HepG2 (cell line): ENCODE data around the gene ZNF282. TPM values are rescaled to one million over a fixed set of nuclear protein-coding genes. Genes with fewer than 3 reads are reported as not detected.

Source experiments
- ATAD3A ChIP-seq: sonication (generic); formaldehyde crosslinking; IDR thresholded peaks from 2 replicates; pipeline ENCODE4 v1.4.0; 2020; ENCODE audit warnings: missing genetic modification reagents
- CTCF ChIP-seq: sonication (generic); formaldehyde crosslinking; IDR thresholded peaks from 2 replicates; pipeline ENCODE4 v1.5.0; 2020; ENCODE audit warnings: mild to moderate bottlenecking, missing genetic modification reagents, moderate library complexity
- HNF1B ChIP-seq: sonication (generic); formaldehyde crosslinking; IDR thresholded peaks from 2 replicates; pipeline ENCODE4 v1.5.1; 2020; ENCODE audit warnings: mild to moderate bottlenecking, moderate library complexity, missing genetic modification reagents
- KDM5B ChIP-seq: sonication (generic); formaldehyde crosslinking; IDR thresholded peaks from 2 replicates; pipeline ENCODE4 v1.4.0; 2020; ENCODE audit warnings: missing genetic modification reagents, mild to moderate bottlenecking, borderline replicate concordance
- MXD3 ChIP-seq: IDR thresholded peaks from 2 replicates; pipeline ENCODE4 v1.6.1; 2016; ENCODE audit warnings: mild to moderate bottlenecking, missing biosample characterization, missing genetic modification reagents
- MYPOP ChIP-seq: sonication (generic); formaldehyde crosslinking; IDR thresholded peaks from 2 replicates; pipeline ENCODE4 v1.8.1; 2023; ENCODE audit warnings: mild to moderate bottlenecking, moderate library complexity, missing genetic modification reagents
- NONO ChIP-seq, 2 experiments: fragments of 450-650 bp in 1 of 2; sonication (generic) in 1 of 2; formaldehyde crosslinking in 1 of 2; IDR thresholded peaks in 1 of 2; conservative IDR thresholded peaks in 1 of 2; 2 replicates each; pipeline versions ENCODE4 v1.6.1 to v1.8.0; 2017 to 2022; ENCODE audit warnings: mild to moderate bottlenecking in 1 of 2, missing genetic modification reagents in 1 of 2, moderate library complexity in 1 of 2
- PCBP2 ChIP-seq: fragments of 200-400 bp; formaldehyde crosslinking; optimal IDR thresholded peaks from 2 replicates; pipeline ENCODE3; 2018; ENCODE audit warnings: low read length, low read depth; ENCODE audit not compliant: poor library complexity, severe bottlenecking
- SMAD9 ChIP-seq: sonication (generic); formaldehyde crosslinking; IDR thresholded peaks from 2 replicates; pipeline ENCODE4 v1.5.1; 2020; ENCODE audit warnings: mild to moderate bottlenecking, missing genetic modification reagents
- SP1 ChIP-seq, 2 experiments: fragments of 450-650 bp in 1 of 2; sonication (generic) in 1 of 2; formaldehyde crosslinking in 1 of 2; IDR thresholded peaks; 2 replicates each; pipeline versions ENCODE4 v1.4.0 to v1.6.1; 2016 to 2020; ENCODE audit warnings: missing genetic modification reagents in 1 of 2
- SP5 ChIP-seq: IDR thresholded peaks from 2 replicates; pipeline ENCODE4 v1.6.1; 2016; ENCODE audit warnings: low read depth, borderline replicate concordance
- TP53 ChIP-seq: sonication (generic); formaldehyde crosslinking; conservative IDR thresholded peaks from 2 replicates; pipeline ENCODE4 v1.4.0; 2020; ENCODE audit warnings: missing genetic modification reagents
- ZBTB44 ChIP-seq: sonication (generic); formaldehyde crosslinking; IDR thresholded peaks from 2 replicates; pipeline ENCODE4 v1.4.0; 2020; ENCODE audit warnings: missing genetic modification reagents
- ZNF10 ChIP-seq: sonication (generic); formaldehyde crosslinking; IDR thresholded peaks from 2 replicates; pipeline ENCODE4 v1.4.0; 2020; ENCODE audit warnings: mild to moderate bottlenecking, low read depth, missing genetic modification reagents, borderline replicate concordance
- ZNF326 ChIP-seq: sonication (generic); formaldehyde crosslinking; IDR thresholded peaks from 2 replicates; pipeline ENCODE4 v1.4.0; 2020; ENCODE audit warnings: missing genetic modification reagents, borderline replicate concordance
- ZNF33B ChIP-seq: sonication (generic); formaldehyde crosslinking; IDR thresholded peaks from 2 replicates; pipeline ENCODE4 v1.5.1; 2020; ENCODE audit warnings: mild to moderate bottlenecking, missing genetic modification reagents
- ZNF501 ChIP-seq: sonication (generic); formaldehyde crosslinking; IDR thresholded peaks from 2 replicates; pipeline ENCODE4 v1.5.1; 2020; ENCODE audit warnings: mild to moderate bottlenecking, moderate library complexity, missing genetic modification reagents
- ZNF550 ChIP-seq: sonication (generic); formaldehyde crosslinking; IDR thresholded peaks from 2 replicates; pipeline ENCODE4 v1.4.0; 2020; ENCODE audit warnings: mild to moderate bottlenecking, missing genetic modification reagents, borderline replicate concordance
- ZNF576 ChIP-seq: sonication (generic); formaldehyde crosslinking; IDR thresholded peaks from 2 replicates; pipeline ENCODE4 v1.4.0; 2020; ENCODE audit warnings: mild to moderate bottlenecking, missing genetic modification reagents
- ZNF776 ChIP-seq: sonication (generic); formaldehyde crosslinking; IDR thresholded peaks from 2 replicates; pipeline ENCODE4 v1.4.0; 2020; ENCODE audit warnings: mild to moderate bottlenecking, missing genetic modification reagents
- ZNF883 ChIP-seq: sonication (generic); formaldehyde crosslinking; IDR thresholded peaks from 2 replicates; pipeline ENCODE4 v1.5.1; 2020; ENCODE audit warnings: mild to moderate bottlenecking, missing genetic modification reagents; ENCODE audit errors: not compliant biosample characterization
- polyA plus RNA-seq, 8 experiments: library from polyadenylated mRNA; depleted of rRNA in 3 of 8; stranded (reverse) in 7 of 8; unstranded in 1 of 8; fragments of >200 nt; fragmentation: Illumina TruSeq in 4 of 8; extraction: Trizol in 4 of 8; gene quantifications; 2 replicates each; pipeline versions ENCODE4 v1.2.1 to v1.2.3, GENCODE V29; 2011 to 2016; ENCODE audit warnings: low read depth in 4 of 8, missing spikeins in 1 of 8, mixed read lengths in 1 of 8; ENCODE audit not compliant: insufficient read depth in 1 of 8
- total RNA-seq, 5 experiments: library from RNA; depleted of rRNA; stranded (reverse); fragments of >200 nt; fragmentation: Illumina TruSeq; extraction: Trizol; gene quantifications; 2 replicates each; pipeline ENCODE4 v1.2.3, GENCODE V29; 2016; ENCODE audit warnings: low read depth in 1 of 5

Gene ZNF282
- total and polyA plus RNA-seq, 2 of the 13 experiments (the other 11 are each of a cell fraction or from before 2014, with no cell fraction given), result 9.1 to 20.9 TPM

- TF ChIP-seq NONO (IDR thresholded peaks at IDR 0.05) (no peak), NONO (CRISPR knock-in tag; conservative IDR thresholded peaks at IDR 0.05) (peak; percentile 96), ZNF776 (CRISPR knock-in tag) (peak; percentile 62; the same call in 1 of the 2 replicates), MXD3 (peak; percentile 73), ATAD3A (CRISPR knock-in tag) (no peak), SMAD9 (CRISPR knock-in tag) (no peak; the same call in 1 of the 2 replicates), KDM5B (CRISPR knock-in tag) (peak; percentile 88; the same call in 1 of the 2 replicates), PCBP2 (no peak), SP1 (IDR thresholded peaks at IDR 0.05) (no peak), SP1 (CRISPR knock-in tag; IDR thresholded peaks at IDR 0.05) (peak; percentile 80), TP53 (CRISPR knock-in tag) (no peak), MYPOP (peak; percentile 86), ZNF10 (CRISPR knock-in tag) (no peak), SP5 (CRISPR knock-in tag) (peak; percentile 43; the same call in 1 of the 2 replicates), HNF1B (CRISPR knock-in tag) (peak; percentile 81; the same call in 1 of the 2 replicates), CTCF (peak; percentile 99), ZNF550 (CRISPR knock-in tag) (no peak), ZNF501 (peak; percentile 95), ZNF576 (CRISPR knock-in tag) (no peak), ZNF883 (CRISPR knock-in tag) (peak; percentile 89), ZNF326 (CRISPR knock-in tag) (no peak), ZNF33B (CRISPR knock-in tag) (0 out of 2 replicates have a peak, but pooled peaks have one; percentile 47), ZBTB44 (CRISPR knock-in tag) (0 out of 2 replicates have a peak, but pooled peaks have one; percentile 47)
Observed at GRCh38 chr7:149239345-149240143, 44.2 kb downstream of the ZNF282 start, which contains the start of gene ZNF212 (continued).
